Hepatocyte (in vitro differentiated cells): ENCODE data around the gene CCDC136.

ENCODE experiments used
- EZH2 ChIP-seq: fragments of 200-600 bp; sonication (generic); IDR thresholded peaks from 2 replicates; pipeline ENCODE4 v1.6.1; 2016; ENCODE audit warnings: antibody characterized with exemption, mild to moderate bottlenecking, borderline replicate concordance
- EZH2phosphoT487 ChIP-seq: fragments of 200-600 bp; sonication (generic); IDR thresholded peaks from one replicate; pipeline ENCODE4 v1.6.1; 2018; ENCODE audit warnings: antibody characterized with exemption, mild to moderate bottlenecking, low read depth, moderate library complexity; ENCODE audit not compliant: unreplicated experiment, severe bottlenecking
- TF ChIP-seq, protein P1 (sequence below): fragments of 200-600 bp; sonication (generic); IDR thresholded peaks from 2 replicates; pipeline ENCODE4 v1.5.1; 2016; ENCODE audit warnings: antibody characterized with exemption, mild to moderate bottlenecking; ENCODE audit not compliant: poor library complexity

- TF ChIP-seq, protein P1, sequence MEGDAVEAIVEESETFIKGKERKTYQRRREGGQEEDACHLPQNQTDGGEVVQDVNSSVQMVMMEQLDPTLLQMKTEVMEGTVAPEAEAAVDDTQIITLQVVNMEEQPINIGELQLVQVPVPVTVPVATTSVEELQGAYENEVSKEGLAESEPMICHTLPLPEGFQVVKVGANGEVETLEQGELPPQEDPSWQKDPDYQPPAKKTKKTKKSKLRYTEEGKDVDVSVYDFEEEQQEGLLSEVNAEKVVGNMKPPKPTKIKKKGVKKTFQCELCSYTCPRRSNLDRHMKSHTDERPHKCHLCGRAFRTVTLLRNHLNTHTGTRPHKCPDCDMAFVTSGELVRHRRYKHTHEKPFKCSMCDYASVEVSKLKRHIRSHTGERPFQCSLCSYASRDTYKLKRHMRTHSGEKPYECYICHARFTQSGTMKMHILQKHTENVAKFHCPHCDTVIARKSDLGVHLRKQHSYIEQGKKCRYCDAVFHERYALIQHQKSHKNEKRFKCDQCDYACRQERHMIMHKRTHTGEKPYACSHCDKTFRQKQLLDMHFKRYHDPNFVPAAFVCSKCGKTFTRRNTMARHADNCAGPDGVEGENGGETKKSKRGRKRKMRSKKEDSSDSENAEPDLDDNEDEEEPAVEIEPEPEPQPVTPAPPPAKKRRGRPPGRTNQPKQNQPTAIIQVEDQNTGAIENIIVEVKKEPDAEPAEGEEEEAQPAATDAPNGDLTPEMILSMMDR: no peak
- TF ChIP-seq EZH2phosphoT487 (no peak), EZH2 (no peak)
Observed at GRCh38 chr7:128859232-128860157, 67.7 kb downstream of the CCDC136 start.
